Left hindlimb (tissue), 1 donor: ENCODE data around the gene ARHGAP32.

Experiments
- DNase-seq: peaks from one replicate; pipeline ENCODE4 v3.0.0-alpha.2; 2018

ARHGAP32 gene

GRCh38 chr11:129106788-129107187, 85.3 kb downstream of the ARHGAP32 start:
- no peak for DNase-seq

GRCh38 chr11:129102756-129103155, 89.4 kb downstream of the ARHGAP32 start:
- DNase-seq = no peak

DNA sequence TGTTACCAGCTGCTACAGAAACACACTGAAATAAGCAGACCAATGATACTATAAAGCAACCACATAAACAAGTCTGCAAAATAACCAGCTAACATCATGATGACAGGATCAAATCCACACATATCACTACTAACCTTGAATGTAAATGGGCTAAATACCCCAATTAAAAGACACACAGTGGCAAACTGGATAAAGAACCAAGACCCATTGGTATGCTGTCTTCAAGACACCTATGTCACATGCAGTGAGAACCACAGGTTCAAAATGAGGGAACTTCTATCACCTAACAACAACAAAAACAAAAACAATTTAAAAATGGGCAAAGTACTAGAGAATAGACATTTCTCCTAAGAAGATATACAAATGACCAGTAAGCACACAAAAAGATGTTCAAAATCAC, 89.9 kb downstream of the ARHGAP32 start:
- DNase-seq = no peak

DNA sequence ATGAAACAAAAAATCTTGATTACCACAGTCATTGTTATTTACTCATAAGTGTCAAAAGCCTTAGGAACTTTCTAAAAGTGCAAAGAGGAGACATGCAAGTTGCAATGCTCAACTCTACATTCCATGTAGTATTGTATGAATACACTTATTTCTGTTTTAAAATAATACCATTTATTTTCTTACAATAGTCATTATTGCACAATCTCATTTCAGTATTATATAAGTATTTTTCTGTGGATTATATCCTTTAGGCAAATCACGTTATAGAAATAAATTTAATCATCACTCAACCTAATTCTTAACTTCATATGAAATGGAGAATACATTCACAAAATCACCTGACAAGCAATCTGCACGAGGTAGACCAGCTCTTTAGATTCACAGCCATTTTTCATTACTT, 98.8 kb downstream of the ARHGAP32 start:
- DNase-seq = no peak

- no peak for DNase-seq
These were observed 102.1 kb downstream of the ARHGAP32 start for GRCh38 chr11:129090056-129090455.

- no peak for DNase-seq
These were observed 102.8 kb downstream of the ARHGAP32 start for GRCh38 chr11:129089279-129089678.

- no peak for DNase-seq
These were observed 105.1 kb downstream of the ARHGAP32 start for GRCh38 chr11:129086976-129087375.

DNA sequence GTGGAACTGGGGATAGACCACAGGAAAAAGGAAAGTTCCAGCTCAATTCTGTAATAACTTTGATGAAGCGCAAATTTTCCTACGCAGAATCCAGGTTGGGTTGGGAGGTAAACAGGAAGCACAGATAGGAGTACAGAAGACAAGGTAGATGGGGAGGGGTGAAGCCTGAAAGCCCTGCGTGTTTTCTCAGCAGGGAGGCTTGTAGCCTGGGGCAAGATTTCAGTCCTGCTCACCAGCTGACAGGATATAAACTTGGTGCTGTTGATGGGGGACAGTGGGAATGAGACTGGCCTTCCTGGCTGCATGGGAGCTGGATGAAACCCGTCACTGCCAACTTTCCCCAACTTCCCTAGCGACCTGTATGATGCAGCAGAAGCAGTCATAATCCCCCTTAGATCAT, 114.9 kb downstream of the ARHGAP32 start:
- no peak for DNase-seq

DNA sequence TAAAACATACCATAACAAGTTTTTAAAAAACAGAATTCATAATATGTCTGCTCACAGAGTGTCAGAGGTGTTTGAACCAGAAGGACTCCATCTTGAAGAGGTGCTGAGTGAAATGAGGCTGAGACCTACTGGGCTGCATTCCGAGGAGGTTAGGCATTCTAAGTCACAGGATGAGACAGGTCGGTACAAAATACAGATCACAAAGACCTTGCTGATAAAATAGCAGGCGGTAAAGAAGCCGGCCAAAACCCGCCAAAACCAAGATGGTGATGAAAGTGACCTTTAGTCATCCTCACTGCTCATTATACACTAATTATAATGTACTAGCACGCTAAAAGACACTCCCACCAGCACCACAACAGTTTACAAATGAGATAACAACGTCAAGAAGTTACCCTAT, 116.4 kb downstream of the ARHGAP32 start:
- DNase-seq = no peak

DNA sequence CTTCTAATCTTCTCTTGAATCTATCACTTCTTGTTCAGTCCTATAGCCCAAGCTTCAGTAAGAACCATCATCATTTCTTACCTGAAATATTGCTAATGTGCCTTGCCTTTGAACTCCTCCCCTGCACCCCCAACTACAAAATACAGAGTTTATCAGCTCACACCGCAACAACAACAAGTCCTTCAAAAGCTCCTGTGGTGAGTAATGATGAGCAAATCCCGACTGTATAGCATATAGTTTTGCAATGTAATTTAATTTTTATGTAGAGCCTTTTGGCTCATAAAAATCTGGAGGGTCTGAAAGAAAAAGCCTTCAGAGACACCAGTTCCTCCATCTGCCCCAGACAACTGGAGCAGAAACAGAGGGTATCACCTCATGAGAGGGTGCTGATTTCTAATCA, 124.7 kb downstream of the ARHGAP32 start:
- DNase-seq = no peak

DNA sequence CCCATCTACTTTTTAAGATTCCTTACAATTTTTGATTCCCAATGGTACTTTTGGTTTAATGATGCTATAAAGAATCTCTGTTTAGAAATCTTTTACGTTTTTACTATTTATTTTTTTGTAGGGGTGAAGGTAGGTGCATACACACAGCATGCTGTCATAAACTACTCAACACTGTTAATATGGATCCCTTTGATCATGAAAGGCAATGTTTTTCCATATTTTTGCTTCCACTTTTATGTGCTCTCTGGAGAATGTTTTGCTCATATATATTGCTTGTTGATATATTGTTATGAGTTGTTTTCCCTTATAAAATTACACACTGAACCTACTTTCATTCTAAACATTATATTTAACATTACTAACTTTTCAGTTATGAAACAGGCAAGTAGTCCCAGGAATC, 125.9 kb downstream of the ARHGAP32 start:
- no peak for DNase-seq

- DNase-seq = no peak
These were observed 129.0 kb downstream of the ARHGAP32 start for GRCh38 chr11:129063118-129063517.

DNA sequence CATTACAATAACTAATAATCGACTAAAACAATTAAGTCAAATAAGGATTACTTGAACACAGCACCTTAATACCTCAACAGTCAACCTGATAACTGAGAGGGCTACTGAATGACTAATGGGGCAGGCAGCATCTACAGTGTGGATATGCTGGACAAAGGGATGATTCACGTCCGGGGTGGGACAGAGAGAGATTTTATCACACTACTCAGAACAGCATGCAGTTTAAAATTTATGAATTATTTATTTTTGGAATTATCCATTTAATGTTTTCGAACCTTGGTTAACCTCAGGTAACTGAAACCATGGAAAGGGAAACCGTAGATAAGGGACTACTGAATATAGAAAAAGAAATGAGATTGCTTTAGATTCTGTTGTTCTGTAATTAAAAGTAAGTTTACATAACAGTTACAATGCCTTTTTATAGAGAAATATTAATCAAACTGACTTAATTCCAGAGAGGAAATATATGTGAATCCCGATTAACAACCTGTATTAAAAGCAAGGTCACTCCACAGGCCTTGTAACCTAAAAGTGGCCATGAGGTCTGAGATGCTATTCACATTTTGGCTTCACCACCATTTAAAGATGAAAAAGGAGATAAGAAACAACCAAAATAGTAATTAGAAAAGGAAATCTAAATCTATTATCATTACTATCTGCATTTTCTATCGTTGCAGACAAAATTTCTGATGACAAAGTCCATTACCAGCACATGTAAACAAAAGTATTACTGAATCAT, 130.5 kb downstream of the ARHGAP32 start:
- no peak for DNase-seq

DNA sequence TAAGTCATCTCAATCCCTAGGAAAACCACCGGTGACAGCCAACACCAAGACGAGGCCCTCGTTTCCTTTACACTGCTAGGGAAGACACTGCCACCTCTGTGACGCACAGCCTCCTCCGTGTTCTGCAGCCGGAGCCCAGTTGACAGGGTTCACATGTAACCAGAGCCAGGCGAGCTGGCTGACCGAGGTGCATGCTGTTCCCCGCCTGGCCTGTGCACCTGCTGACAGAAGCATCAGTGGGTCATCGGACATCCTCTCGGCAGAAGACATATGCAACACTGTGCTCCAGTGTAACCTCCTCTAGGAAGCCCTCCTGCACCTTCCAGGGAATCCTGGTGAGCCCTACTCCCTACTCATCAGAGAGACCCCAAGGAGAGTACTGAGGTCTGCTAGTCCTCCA, 135.2 kb downstream of the ARHGAP32 start:
- DNase-seq = no peak

DNA sequence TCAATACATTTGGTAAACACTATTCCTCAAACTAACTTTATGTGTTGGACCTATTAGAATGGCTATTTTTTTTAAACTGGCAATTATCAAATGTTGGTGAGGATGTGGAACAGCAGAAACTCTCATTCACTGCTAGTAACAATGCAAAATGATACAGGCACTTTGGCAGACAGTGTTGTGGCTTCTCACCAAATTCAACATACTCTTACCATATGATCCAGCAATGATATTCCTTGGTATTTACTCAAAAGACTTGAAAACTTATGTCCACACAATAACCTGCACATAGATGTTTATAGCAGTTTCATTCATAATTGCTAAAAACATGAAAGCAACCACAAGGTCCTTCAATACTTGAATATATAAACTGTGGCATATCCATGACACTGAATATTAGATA, 136.9 kb downstream of the ARHGAP32 start:
- no peak for DNase-seq

GRCh38 chr11:129048911-129049310, 143.2 kb downstream of the ARHGAP32 start:
- DNase-seq = no peak

- no peak for DNase-seq
These were observed 147.0 kb downstream of the ARHGAP32 start for GRCh38 chr11:129045150-129045549.

- no peak for DNase-seq
These were observed 149.6 kb downstream of the ARHGAP32 start for GRCh38 chr11:129042503-129042902.

GRCh38 chr11:129041611-129042018, 150.5 kb downstream of the ARHGAP32 start:
- DNase-seq = no peak

DNA sequence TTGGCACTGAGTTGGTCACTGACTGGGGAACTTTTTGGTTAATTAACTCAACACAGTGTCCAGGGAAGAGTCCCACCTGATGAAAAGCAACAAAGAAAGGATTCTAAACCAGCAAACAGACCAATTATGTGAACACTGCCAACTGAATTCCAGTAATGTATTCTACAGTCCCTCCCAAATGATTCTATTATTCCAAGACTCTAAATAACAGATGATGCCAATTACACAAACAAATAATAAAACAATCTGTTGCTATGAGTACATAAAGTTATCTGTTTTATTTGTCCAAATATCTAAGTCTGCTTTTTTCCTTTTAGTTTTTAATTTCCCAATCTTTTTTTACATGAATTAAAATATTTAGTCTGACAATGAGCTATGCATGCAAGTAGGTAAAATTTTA, 151.2 kb downstream of the ARHGAP32 start:
- no peak for DNase-seq

GRCh38 chr11:129035244-129035643, 156.9 kb downstream of the ARHGAP32 start:
- DNase-seq = no peak

- no peak for DNase-seq
These were observed 158.1 kb downstream of the ARHGAP32 start for GRCh38 chr11:129034001-129034400.

- DNase-seq = no peak
These were observed 168.0 kb downstream of the ARHGAP32 start for GRCh38 chr11:129023968-129024676.

DNA sequence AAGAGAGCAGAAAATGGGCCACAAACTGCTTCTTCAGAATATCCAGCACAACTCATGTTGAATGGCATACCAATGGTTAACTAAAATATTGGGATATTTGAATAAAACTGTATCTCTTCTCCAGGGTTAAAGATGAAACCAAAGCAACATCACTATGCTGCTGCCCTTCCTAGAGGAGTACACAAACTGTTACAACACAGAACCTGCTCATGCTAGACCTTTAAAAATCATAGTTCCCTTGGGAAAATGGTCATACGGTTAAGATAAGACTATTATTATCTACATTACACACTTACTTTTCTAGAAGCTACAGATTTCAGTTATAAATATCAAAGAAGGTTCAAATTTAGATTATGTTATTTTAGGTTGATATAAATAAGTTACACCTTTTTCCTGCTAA, 170.8 kb downstream of the ARHGAP32 start:
- DNase-seq = no peak

DNA sequence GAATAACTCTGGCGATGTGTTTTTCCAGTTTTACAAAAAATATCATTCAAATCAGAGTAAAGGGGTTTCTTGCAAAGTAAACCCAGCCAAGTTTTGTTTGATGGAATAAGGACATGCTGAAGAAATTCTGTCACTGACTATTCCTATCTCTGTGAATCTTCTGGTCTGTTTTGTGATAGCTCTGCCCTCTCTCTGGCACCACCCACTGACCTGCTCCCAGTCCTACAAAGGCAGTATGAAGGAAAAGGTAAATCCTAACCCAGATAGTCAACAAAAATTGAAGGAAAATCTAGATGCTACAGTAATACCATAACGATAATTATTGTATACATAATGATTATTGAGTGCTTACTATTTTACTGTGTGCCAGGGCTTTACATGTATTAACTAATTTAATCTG, 173.1 kb downstream of the ARHGAP32 start:
- no peak for DNase-seq
